Hypothalamus (tissue), 51 donors: ENCODE results near the gene KCNK10.

Experiments used
- DNase-seq, 51 donors: peaks; one replicate each; lab custom pipeline; 2025; lab: John Stamatoyannopoulos, UW

Gene KCNK10

DNA sequence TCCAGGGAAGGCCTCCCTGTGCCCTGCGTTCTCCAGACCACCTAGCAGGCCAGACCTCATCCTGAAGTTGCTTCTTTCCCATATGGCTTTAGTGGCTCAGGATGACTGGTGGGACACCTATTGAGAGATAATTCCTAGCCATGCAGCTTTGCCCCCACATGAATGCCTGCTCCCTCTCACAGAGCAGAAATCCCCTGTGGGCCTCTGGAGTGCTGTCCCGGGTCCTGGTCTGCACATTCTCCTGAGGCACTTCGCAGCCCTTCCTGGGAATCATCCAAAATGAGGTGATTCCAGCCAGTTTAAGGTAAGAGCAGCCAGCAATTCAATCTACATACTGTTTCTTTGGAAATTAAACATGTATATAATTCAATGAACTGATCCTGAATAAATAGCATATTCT lies 182.2 kb downstream of the KCNK10 start:
- no peak for DNase-seq

DNA sequence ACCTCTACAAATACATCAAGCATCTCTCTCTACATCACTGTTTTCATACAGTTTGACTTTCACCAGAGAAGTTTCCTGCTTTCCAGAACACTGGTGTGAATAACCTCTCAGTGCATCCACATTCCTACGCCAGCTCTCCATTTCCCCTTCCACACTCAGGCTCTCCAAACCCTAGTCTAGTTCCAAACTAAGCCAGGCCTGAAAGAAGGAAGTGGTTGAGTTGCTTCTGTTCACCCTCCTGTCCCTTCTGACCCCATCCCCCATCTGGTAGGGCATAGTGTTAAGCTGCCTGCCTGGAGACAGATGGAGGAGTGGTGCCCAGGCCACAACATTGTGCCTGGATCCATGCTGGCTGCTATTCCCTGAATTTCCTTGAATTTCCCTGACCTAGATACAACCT lies 185.7 kb downstream of the KCNK10 start:
- DNase-seq: no peak
